Stimulated activated CD8-positive, alpha-beta memory T cell treated with anti-CD3 and anti-CD28 coated beads, Interleukin-4, amount 100 ng/mL, for 4 hours (primary cell): ENCODE data around the gene ADK.

Experiments
- DNase-seq, 2 donors: peaks; one replicate each; pipeline ENCODE4 v3.0.0-alpha.2; 2020; ENCODE audit warnings: low read depth in 2 of 2, low spot score in 1 of 2

ADK gene

DNA sequence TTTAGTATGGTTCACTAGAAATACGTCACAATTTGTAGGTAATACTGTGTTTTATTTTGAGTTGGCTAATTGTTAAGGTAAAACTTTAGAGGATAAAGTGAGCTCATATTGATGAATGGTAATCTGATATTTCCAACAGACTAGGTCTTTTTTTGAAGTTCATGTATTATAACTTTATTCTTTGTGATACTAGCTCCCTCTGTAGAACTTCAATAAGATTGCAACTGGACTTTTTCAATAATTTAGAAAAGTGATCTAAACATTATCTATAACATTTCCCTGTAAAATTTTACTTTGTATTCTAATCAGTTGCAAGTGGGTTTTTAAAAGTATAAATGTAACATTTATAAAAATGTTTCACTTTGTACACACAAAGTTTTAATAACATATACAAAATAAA, 83.5 kb downstream of the ADK start:
- no peak for DNase-seq

GRCh38 chr10:74238031-74238431, 87.0 kb downstream of the ADK start:
- no peak for DNase-seq

DNA sequence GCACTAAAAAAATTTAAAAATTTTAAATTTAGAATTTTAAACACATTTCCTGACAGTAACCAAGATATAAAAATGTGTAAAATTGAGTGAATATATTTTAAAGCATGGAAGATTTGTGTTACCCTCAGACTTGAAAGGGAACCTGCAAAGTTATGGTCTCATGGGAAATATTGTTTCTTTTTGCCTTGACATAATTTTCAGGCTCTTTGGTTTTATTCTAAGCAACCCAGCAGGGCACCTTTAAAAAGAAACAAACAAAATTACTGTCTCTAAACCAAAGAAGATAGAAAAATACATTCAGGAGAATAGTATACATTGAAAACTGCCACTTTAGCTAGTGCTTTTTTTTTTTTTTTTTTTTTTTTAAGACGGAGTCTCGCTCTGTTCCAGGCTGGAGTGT, 87.5 kb downstream of the ADK start:
- no peak for DNase-seq

GRCh38 chr10:74243067-74243466, 92.0 kb downstream of the ADK start:
- no peak for DNase-seq

DNA sequence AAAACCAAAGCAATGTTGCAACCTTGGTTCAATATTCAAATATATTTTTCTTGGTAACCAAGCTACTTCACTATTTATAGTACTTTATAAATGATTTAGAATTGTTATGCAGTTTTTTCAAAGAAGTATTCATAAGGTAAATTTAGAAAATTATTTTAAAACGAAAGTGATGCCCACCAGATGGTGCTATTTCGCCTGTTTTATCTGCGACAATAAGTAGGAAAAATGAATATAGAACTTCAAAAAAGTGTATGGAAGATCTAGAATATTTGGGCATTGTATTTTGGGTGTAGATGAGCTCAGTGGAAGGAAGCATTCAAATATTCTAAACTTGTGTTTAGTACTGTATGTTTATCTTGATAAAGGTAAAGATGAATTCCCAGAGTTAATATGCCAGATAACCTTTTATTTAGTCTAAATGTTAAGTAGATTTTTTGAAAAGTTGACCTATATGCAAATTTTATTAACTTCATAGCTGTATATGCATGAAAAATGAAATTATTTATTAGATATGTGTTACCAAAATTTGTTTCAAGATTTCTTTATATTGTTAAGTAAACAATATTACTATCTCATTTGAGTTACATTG, 93.2 kb downstream of the ADK start:
- no peak for DNase-seq

DNA sequence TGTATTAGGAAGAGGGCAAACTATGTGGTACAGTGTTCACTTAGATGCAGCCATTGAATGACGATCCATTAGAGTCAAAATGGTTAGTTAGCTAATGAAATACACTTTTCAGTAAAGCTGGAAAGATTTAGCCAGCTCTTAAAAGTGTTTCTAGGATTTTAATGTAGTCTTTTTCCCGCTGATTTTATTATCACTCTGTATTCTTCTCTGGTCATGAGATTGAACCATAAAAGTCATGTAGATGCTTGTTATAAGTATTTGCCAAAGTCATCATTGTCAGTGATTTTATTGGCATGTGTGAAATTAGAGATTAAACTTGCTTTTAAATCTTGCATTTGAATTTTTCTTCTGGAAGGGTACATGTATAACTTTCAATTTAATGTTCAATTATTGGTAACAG, 93.8 kb downstream of the ADK start:
- DNase-seq: no peak

GRCh38 chr10:74246495-74246894, 95.5 kb downstream of the ADK start:
- DNase-seq: no peak

DNA sequence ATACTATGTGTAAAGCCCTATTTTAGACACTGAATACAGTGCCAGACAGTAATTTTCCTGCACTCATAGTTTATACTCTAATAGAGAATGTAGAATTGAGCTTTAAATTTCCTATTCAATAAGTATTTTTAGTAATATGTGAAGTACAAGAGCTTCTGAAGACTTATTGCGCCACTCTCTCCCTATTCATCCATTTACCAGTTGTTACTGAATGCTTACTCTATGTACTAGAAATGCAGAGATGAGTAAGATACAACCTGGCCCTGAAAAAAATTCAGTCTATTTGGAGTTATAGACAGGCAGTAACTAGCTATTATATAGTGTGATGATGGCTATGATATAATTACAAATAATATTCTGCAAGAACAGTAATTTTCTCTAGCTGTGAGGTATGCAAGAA, 98.8 kb downstream of the ADK start:
- no peak for DNase-seq

- DNase-seq: no peak
These were observed 104.2 kb downstream of the ADK start for GRCh38 chr10:74255214-74255613.

- DNase-seq: no peak
These were observed 104.9 kb downstream of the ADK start for GRCh38 chr10:74255888-74256357.

- DNase-seq: no peak
These were observed 111.8 kb downstream of the ADK start for GRCh38 chr10:74262856-74263255.

DNA sequence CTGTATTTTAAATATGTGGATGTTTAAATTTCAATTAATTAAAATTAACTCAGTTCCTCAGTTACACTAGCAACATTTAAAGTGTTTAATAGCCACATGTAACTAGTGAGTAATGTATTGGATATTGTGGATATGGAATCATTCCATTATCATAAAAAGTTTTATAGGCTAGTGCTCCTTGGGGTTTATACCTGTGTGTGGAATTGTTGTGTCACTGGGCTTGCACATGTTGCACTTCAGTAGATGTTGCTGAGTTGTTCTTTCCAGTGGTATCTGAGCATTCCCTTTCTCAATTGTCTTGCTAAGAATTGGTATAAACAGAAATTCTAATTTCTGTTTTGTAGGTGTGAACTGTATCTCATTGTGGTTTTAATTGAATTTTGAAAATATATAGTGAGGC, 113.0 kb downstream of the ADK start:
- DNase-seq: no peak

GRCh38 chr10:74272288-74272687, 121.3 kb downstream of the ADK start:
- DNase-seq: no peak

DNA sequence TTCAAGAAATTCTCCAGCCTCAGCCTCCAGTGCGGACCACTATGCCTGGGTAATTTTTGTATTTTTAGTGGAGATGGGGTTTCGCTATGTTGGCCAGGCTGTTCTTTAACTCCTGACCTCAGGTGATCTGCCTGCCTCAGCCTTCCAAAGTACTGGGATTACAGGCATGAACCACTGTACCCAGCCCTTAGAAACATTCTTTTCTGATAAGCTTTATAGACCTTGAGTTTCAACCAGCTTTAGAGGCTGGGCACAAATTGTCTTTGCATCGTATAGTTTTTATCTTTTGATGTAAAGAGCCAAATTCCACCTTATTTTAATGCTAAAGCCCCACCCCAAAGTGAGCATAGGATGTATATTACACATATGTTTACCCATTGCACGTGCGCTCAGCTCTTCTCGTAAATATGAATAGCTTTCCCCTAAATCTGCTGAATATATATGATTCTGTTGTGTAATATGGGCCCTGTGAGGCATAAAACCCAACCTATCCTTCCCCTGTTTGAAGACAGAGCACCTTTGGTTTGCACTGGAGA, 124.8 kb downstream of the ADK start:
- no peak for DNase-seq

GRCh38 chr10:74276416-74276815, 125.4 kb downstream of the ADK start:
- no peak for DNase-seq

- DNase-seq: no peak
These were observed 131.3 kb downstream of the ADK start for GRCh38 chr10:74282151-74282847.

DNA sequence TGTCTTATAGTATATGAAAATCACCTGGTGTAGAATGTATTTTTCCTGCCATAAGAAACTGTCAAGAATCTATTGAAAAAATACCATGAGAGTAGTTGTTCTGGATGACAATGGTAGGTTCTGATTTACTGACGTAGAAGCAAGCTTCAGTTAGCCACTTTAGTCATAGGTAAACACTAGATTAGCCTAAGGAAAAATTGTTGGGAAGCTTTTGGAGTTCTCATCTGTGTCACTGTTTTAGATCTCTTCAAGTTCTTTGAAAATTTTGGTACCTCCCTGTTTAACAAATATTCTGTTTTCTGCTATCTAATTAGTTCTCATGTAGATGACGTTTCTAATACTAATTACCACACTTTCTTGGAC, 131.8 kb downstream of the ADK start:
- DNase-seq: no peak

- no peak for DNase-seq
These were observed 138.2 kb downstream of the ADK start for GRCh38 chr10:74289188-74289587.

GRCh38 chr10:74289951-74290350, 138.9 kb downstream of the ADK start:
- DNase-seq: no peak

GRCh38 chr10:74290708-74291107, 139.7 kb downstream of the ADK start:
- no peak for DNase-seq

- no peak for DNase-seq
These were observed 141.9 kb downstream of the ADK start for GRCh38 chr10:74292871-74293427.

- no peak for DNase-seq
These were observed 142.8 kb downstream of the ADK start for GRCh38 chr10:74293686-74294371.
